IPS-15b (cell line): ENCODE measurements around the gene POU2AF2.
"Not testable (repeated sequence)": the region's sequence is repeated elsewhere in the genome, so short reads cannot be mapped to it uniquely, and the experiment has no call there.

ENCODE experiments used
- H3K27me3 ChIP-seq: one replicate; pipeline ENCODE4 v1.6.1; 2013; ENCODE audit warnings: low read length; ENCODE audit not compliant: control insufficient read depth, insufficient read depth
- H3K36me3 ChIP-seq: one replicate; pipeline ENCODE4 v1.6.1; 2013; ENCODE audit warnings: low read length; ENCODE audit not compliant: control insufficient read depth, insufficient read depth
- H3K4me1 ChIP-seq: one replicate; pipeline ENCODE4 v1.6.1; 2013; ENCODE audit warnings: mild to moderate bottlenecking, low read length; ENCODE audit not compliant: control insufficient read depth, insufficient read depth
- H3K4me3 ChIP-seq: one replicate; pipeline ENCODE4 v1.5.1; 2013; ENCODE audit warnings: low read depth, low read length
- H3K9ac ChIP-seq: one replicate; pipeline ENCODE4 v1.6.1; 2013; ENCODE audit warnings: low read depth, mild to moderate bottlenecking, low read length
- H3K9me3 ChIP-seq: one replicate; pipeline ENCODE4 v1.6.1; 2013; ENCODE audit warnings: mild to moderate bottlenecking, low read length; ENCODE audit not compliant: control insufficient read depth, insufficient read depth

The POU2AF2 gene, protein sequence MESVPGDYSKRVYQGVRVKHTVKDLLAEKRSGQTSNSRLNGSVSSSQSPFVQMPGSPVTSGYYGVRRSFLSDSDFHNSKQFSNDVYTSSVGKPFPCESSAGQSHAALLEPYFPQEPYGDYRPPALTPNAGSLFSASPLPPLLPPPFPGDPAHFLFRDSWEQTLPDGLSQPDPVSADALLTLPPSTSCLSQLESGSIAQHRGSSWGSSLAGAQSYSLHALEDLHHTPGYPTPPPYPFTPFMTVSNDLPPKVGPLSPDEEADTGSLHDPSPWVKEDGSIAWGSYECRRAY

GRCh38 chr11:111245425-111245824, at the start of gene POU2AF2:
Gene POU2AF2, plus strand, starts transcription at chr11:111245725. Its CDS starts 129 bp downstream, at chr11:111245854.
- Histone ChIP-seq H3K9me3 (no peaks in the 10 kb centered on the region), H3K4me3 (no peak within 1 kb of the TSS), H3K4me1 (no peaks in the 10 kb centered on the region), H3K27me3 (no peaks in the 10 kb centered on the region), H3K9ac (no peak within 1 kb of the TSS), H3K36me3 (no peaks in the 10 kb centered on the region)

DNA sequence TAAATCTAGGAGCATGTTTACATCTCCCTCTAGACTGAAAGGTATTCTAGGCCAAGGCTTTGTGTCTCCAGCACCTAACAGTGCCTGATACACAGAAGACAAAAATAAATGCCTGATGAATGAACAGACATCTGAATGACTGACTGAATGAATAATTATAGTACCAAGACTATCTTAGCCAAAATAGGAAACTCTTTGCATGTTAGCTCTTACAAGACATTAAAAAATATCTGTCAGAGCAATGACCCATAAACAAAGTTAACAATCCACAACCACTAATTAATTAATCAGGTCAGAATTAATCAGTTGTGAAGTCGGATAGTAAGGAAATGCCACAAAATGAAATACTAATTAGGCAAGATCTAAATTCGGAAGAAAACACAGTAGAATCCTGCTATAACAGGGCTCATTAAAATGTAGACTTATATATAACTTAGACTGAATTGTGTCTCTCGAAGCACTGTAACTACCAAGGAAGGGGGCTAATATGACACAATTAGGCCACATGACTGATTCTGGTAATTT, 45.5 kb upstream of the POU2AF2 start:
- Histone ChIP-seq H3K4me1 (no peaks in the 10 kb centered on the region), H3K4me3 (no peak overlapping the region), H3K9ac (no peak overlapping the region), H3K9me3 (no peaks in the 10 kb centered on the region), H3K36me3 (no peaks in the 10 kb centered on the region), H3K27me3 (no peaks in the 10 kb centered on the region)

DNA sequence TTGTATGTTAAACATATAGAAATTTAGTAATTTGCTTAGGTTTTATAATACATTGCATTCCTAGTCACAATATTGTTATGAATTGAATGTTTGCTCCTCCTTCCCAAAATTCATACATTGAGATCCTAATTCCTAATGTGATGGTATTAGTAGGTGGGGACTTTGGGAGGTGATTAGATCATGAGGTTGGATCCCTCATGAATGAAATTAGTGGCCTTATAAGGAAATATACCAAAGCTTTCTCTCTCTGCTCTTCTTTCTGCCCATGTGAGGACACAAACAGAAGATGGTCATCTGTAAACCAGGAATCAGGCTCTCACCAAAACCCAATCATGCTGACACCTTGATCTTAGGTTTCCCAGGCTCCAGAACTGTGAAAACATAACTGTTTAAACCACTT, 41.3 kb upstream of the POU2AF2 start:
- Histone ChIP-seq H3K4me3 (no peak overlapping the region), H3K4me1 (no peaks in the 10 kb centered on the region), H3K9ac (no peak overlapping the region), H3K36me3 (no peaks in the 10 kb centered on the region), H3K9me3 (no peaks in the 10 kb centered on the region), H3K27me3 (no peaks in the 10 kb centered on the region)

DNA sequence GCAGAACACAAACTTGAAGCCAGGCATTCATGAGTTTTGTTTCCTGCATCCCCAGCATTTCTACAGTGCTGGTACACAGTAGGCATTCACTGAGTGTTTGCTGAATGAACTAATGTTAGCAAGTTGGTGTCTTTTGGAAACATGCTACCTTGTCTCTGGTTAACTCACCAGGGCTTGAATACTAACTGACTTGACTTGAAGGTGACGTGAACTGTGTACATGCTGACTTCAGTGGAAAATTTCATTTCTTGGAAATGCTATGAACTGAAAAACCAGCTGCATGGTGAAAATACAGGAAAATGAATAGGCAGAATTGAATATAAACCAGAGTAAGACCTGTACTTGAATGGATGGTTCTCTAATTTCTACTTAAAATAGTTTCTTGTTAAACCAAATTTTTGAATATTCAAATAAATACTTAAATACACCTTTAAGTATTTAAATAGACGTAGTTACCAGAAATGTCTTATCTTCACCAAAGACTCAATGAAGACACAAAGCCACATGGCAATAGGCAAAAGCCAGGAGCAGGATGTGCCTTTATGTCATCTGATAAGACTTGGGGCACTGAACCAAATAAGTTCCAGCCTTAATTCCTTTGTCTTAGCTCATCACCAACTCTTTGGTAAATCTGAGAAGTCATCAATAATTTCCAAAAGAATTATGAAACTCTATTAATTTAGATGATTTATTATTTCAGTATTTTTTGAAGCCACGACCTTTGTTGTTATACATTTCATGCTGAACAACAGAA, 39.7 kb upstream of the POU2AF2 start:
- H3K9ac ChIP-seq, result no peak overlapping the region
- H3K27me3 ChIP-seq, result no peaks in the 10 kb centered on the region
- H3K9me3 ChIP-seq, result no peaks in the 10 kb centered on the region
- H3K36me3 ChIP-seq, result no peaks in the 10 kb centered on the region
- no peak overlapping the region for H3K4me3 ChIP-seq
- no peaks in the 10 kb centered on the region for H3K4me1 ChIP-seq

- Histone ChIP-seq H3K4me3 (no peak overlapping the region), H3K9ac (no peak overlapping the region), H3K36me3 (no peaks in the 10 kb centered on the region), H3K27me3 (no peaks in the 10 kb centered on the region), H3K9me3 (no peaks in the 10 kb centered on the region), H3K4me1 (no peaks in the 10 kb centered on the region)
These were observed 39.1 kb upstream of the POU2AF2 start for GRCh38 chr11:111206472-111206871.

GRCh38 chr11:111207213-111207612, 38.3 kb upstream of the POU2AF2 start:
- Histone ChIP-seq H3K4me1 (no peaks in the 10 kb centered on the region), H3K9me3 (no peaks in the 10 kb centered on the region), H3K36me3 (no peaks in the 10 kb centered on the region), H3K4me3 (no peak overlapping the region), H3K27me3 (no peaks in the 10 kb centered on the region), H3K9ac (no peak overlapping the region)

DNA sequence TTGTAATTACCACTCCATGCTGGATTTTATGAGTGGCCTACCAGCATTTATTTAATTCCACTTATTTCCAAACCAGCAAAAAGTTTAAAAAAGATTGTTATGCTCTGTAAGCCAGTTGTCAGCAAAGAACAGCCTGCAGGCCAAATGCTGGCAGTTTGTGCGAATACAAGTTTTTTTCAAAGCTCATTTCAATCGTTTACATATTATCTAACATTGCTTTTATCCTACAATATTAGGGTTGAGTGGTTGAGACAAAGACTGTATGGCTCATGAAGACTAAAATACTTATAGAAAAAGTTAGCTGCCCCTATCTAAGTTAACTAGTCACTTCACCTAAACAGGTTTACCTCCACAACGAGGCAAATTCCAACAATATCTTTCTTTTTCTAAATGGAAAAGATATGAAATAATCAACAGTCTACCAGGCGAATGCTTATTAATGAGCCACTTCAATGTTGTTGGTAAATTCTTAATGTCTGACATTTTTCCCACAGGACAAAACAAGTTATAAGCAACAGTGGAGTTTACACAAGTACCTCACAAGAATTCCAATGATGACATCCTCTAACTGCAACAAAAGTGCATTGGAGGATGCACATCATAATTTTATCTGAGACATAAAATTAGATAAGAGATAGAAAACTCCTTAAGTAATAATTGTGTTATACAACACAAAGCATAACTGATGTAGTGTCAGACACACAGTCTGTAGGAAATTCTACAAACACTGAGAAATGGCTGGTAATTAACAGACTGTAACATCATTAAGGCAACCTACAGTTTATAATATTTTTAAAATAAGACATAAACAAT, 35.8 kb upstream of the POU2AF2 start:
- no peaks in the 10 kb centered on the region for H3K27me3 ChIP-seq
- H3K9me3 ChIP-seq, result no peaks in the 10 kb centered on the region
- H3K4me3 ChIP-seq, result no peak overlapping the region
- no peaks in the 10 kb centered on the region for H3K36me3 ChIP-seq
- no peaks in the 10 kb centered on the region for H3K4me1 ChIP-seq
- H3K9ac ChIP-seq, result no peak overlapping the region

DNA sequence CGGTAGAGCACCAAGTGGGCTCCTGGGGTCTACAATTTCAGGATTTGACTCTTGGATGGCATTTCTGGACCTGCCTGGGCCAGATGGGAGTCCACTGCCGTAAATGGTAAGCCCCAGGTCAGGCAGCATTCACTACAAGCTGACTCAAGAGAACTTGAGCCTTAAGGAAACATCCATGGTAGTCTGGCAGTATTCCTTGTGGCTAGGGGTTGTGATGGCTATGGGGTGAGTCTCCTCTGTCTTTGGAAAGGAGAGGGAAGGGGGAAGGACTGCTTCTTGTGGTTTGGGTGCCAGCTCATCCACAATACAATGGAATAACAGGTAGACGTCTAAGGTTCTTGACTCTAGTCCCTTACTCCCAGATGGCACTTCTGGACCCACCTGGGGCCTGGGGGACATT, 32.3 kb upstream of the POU2AF2 start:
- H3K4me3 ChIP-seq, result no peak overlapping the region
- no peaks in the 10 kb centered on the region for H3K27me3 ChIP-seq
- H3K9ac ChIP-seq, result no peak overlapping the region
- H3K36me3 ChIP-seq, result no peaks in the 10 kb centered on the region
- H3K4me1 ChIP-seq, result no peaks in the 10 kb centered on the region
- H3K9me3 ChIP-seq, result no peaks in the 10 kb centered on the region

- Histone ChIP-seq H3K27me3 (peaks cover 6% of the 10 kb centered on the region), H3K9me3 (no peaks in the 10 kb centered on the region)
These were observed 24.8 kb upstream of the POU2AF2 start for GRCh38 chr11:111220721-111221120.

DNA sequence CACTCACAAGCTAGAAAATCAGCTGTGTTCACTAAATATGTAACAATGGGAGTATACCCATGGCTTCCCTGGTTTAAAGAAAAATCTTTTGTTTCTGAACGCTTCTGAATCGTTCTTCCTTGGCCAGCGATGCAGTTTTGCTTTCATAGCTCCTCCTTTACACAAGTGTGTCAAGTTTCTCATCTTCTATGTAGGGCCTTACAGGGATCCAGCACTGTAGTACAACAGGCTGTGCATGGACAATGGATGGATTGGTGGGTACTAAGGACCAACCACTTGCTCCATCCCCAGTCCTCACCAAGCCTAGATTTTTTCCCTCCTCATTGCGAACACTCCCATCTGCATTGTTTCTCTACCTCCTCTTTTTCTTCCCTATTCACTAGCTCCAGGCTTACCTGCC, 24.3 kb upstream of the POU2AF2 start:
- Histone ChIP-seq H3K4me3 (peak overlapping the region; percentile 11), H3K36me3 (no peaks in the 10 kb centered on the region), H3K9me3 (no peaks in the 10 kb centered on the region), H3K27me3 (peaks cover 6% of the 10 kb centered on the region), H3K4me1 (no peaks in the 10 kb centered on the region), H3K9ac (no peak overlapping the region)

More at GRCh38 chr11:111220721-111221120, 24.8 kb upstream of the POU2AF2 start:
- Histone ChIP-seq H3K9ac (no peak overlapping the region), H3K36me3 (no peaks in the 10 kb centered on the region), H3K4me1 (no peaks in the 10 kb centered on the region), H3K4me3 (no peak overlapping the region)

GRCh38 chr11:111221936-111222335, 23.6 kb upstream of the POU2AF2 start:
- H3K36me3 ChIP-seq, H3K4me3 ChIP-seq, H3K9ac ChIP-seq, H3K27me3 ChIP-seq, H3K4me1 ChIP-seq, H3K9me3 ChIP-seq: not testable (repeated sequence)
